GM19328 (cell line): ENCODE data around the gene PRAME.
"Not testable (repeated sequence)": the region's sequence is repeated elsewhere in the genome, so short reads cannot be mapped to it uniquely, and the experiment has no call there.

ENCODE experiments used
- ATAC-seq: cut with Tn5 transposase; IDR thresholded peaks from one replicate; pipeline ENCODE4 v1.9.1; 2021; ENCODE audit warnings: mild to moderate bottlenecking, moderate library complexity; ENCODE audit not compliant: unreplicated experiment

Gene PRAME

GRCh38 chr22:22581524-22581923, 22.5 kb upstream of the PRAME start:
- ATAC-seq = not testable (repeated sequence)

- no peak for ATAC-seq
These were observed 21.0 kb upstream of the PRAME start for GRCh38 chr22:22579869-22580604.

DNA sequence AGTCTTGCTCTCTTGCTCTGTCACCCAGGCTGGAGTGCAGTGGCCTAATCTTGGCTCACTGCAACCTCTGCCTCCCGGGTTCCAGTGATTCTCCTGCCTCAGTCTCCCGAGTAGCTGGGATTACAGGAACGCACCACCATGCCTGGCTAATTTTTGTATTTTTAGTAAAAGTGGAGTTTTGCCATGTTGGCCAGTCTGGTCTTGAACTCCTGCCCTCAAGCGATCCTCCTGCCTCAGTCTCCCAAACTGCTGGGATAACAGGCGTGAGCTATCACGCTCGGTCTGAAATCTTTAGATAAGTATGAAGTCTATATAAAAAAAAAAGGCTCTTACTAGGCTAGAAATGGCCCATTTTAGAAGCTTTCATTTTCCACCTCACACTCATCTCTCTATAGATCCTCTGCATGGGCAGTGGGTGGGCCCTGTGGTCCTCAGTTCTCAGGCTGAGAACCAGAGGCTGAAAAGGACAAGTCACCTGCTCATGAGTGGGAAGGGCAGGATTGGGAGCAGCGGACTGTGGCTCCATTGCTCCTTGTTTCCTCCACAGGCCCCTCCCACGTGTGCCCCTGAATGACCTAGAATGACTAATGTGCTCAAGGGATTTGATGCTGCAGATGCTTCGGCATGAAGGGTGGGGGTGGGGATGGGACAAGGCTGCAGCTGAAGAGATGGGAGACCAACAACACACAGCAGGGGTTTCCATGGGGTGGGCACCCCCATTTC, 19.8 kb upstream of the PRAME start:
- no peak for ATAC-seq

DNA sequence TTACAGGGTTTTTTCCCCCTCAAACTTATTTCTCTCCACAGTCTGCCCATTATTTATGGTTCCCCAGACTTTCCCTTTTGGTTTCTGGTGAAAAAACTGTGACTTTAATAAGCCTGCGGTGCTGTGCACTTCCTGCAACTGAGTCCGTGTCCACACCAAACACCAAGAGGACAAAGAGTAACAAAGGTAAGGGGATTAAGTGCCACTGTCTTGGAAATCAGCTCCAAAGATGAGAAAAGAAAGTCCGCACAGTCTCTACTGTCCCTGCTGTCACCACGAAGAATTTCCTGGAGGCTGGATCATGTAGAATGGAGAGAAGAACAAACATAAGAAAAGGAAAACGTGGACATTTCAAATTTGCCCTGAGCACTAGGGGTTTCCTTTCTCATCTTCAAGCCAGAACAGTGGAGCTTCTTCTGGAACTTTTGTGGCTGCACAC, 17.9 kb upstream of the PRAME start:
- ATAC-seq = no peak

- ATAC-seq = no peak
These were observed 17.4 kb upstream of the PRAME start for GRCh38 chr22:22576244-22576988.

DNA sequence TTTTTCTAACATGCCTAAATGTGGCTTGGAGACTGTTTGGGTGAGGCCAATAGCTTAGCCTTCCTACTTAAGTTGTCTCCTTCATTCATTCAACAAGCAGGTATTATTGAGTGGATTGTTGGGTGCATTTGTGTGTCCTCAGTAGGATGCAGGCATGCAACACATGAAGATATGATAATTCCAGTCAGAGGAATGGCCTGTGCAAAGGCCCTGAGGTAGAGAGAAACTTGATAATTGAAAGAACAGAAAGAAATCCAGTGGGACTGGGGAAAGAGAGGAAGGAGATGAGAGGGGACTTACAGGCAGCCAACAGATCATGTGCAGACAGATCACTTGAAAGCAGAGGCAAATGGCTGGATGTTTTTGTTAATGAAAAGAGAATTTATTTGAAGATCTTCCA, 15.3 kb upstream of the PRAME start:
- no peak for ATAC-seq

DNA sequence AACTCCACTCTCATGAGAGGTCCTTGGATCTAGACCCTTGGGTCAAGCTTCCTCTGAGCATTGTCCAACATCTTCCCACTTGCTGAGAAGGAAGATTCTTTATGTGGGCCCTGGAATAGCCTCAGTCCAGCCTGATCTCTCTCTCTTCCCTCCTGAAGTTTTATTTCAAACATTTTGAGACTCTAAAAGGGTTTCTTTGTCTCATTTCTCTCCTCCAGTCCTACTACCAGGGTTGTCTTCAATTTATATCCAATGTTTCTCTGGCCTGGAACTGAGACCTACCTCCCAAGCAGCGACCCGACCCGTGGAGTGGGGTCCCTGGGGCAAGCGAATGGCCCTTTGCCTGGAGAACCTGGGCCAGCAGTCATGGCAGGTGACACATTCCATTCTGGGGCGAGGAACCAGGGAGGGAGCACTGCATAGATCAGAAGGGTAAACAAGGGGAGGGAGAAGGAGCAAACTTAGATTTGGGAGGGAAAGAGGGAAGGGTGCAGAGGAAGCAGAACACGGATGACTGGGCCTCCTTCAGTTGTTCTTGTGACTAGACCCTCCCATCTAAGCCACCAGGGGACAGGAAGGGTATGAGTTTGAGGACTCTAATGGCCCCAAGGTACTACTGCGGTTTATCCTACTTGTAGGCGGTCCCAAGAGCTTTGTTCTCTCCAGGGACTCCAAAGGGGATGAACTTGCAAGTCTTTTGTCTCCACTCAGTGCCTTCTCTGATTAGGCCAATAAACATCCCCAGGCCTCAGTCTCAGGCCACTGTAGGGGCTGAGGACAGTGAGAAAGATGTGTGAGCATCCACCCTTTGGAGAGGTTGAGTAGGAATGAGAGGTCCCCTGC, 14.2 kb upstream of the PRAME start:
- no peak for ATAC-seq

DNA sequence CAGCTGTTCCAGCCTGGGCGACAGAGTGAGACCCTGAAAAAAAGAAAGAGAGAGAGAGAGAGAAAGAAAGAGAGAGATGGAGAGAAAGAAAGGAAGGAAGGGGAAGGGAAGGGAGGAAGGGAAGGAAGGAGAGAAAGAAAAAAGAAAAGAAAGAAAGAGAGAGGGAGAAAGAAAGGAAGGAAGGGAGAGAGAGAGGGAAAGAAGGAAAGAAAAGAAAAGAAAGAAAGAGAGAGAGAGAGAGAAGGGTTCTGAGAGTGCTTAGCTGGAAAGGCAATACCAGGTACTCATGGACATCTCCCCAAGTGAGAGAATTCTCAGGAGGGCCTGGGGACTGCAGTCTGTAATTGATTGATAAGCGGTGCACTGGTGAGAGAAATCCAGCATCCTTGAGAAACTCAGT, 12.8 kb upstream of the PRAME start:
- no peak for ATAC-seq

GRCh38 chr22:22571429-22571828, 12.4 kb upstream of the PRAME start:
- ATAC-seq = no peak

- ATAC-seq = no peak
These were observed 10.2 kb upstream of the PRAME start for GRCh38 chr22:22569218-22569617.

DNA sequence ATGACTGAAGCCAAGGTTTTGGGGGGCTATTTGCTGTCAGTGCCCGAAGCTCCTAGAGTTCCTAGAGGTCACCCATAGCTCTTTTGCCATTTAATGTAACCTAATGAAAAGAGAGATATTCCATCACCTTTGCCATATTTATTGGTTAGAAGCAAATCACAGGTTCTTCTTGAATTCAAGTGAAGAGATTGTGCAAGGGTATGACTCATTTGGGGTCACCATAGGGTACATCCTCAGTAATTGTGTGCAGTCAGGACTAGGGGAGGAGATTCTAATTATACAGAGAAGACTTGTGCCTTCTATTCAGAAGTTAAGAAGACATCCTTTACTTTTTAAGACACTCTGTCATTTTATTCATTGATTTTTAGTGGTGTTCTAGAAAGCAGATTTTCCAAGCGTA, 6.9 kb upstream of the PRAME start:
- no peak for ATAC-seq

- ATAC-seq = no peak
These were observed 744 bp downstream of the PRAME start for GRCh38 chr22:22558071-22558971.

- ATAC-seq = no peak
These were observed 1.8 kb downstream of the PRAME start for GRCh38 chr22:22556995-22557925.

- ATAC-seq = no peak
These were observed 2.5 kb downstream of the PRAME start for GRCh38 chr22:22556578-22556977.

GRCh38 chr22:22555596-22555995, 3.5 kb downstream of the PRAME start:
- ATAC-seq = no peak

- no peak for ATAC-seq
These were observed 4.3 kb downstream of the PRAME start for GRCh38 chr22:22554587-22555284.

DNA sequence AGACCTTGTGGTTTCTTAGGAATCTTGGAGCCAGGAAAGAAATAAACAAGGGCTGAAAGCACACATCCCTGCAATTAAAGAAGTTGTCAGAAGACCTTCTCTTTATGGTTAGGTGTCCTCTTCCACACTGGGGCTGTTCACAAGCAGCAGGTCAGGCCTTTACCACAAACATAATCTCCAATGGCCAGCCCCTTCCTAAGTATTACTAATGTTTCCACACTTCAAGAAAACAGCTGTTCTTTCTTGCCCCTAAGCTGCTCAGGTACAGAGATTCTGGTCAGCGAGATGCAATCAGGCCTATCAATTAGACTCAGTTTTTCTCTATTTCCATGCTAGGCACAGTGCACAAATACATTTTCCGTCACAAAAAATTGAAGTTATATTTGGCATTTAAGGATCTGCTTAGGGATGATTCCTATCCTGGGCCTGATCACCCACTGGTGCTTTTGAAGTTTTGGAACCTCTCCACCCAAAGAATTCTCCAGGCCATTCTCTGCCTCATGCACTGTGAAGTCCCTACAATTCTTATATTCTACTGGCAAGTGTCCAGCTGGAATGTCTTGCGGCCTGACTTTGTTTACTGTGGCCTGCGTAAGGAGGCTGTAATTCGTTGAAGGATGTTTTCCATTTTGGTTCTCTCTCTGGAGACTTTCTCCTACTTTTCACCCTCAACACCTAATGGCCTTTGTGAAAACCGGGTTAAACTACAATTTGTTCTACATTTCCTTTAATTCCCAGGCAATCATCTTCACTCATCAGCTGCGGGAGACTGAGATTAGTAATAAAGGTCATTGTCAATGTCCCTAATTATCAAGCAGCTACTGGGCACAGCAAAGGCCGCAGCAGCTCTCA, 5.1 kb downstream of the PRAME start:
- no peak for ATAC-seq
